Measurements from ENCODE around the gene ARMC7. TPM values are rescaled to one million over a fixed set of nuclear protein-coding genes. Genes with fewer than 3 reads are reported as not detected.
"Not testable (repeated sequence)": the region's sequence is repeated elsewhere in the genome, so short reads cannot be mapped to it uniquely, and the experiment has no call there.

Gene ARMC7
- total RNA-seq, 4 donors from 2014 or later = 4.1 to 27.0 (median 24.1) TPM

DNA sequence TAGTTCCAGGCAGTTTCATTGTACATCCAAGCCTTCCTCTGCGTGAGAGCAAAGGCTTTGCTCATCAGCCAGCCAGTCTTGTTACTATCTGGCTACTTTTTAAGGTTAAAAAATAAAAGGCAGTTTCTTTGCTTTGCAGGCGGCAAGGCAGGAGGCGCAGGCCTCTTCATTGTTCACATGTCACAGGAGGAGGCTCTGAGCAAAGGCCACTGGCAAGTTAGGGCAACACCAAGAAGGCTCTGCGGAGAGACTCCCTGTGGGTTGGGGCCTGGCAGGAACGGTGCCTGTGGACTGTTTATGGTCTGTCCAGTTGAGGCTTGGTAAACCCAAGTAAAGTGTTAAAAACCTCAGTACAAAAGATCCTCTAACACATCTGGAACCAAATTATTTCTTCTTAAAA is 25.7 kb downstream of the ARMC7 start:
- Histone ChIP-seq H3K36me3 (peaks cover 0 to 33% (median 0%) of the 10 kb centered on the region in 3 donors), H3K9me3 (no peaks in the 10 kb centered on the region), H3K27ac (no peak overlapping the region), H3K4me1 (peaks cover 0 to 10% (median under 1%) of the 10 kb centered on the region in 4 donors), H3K27me3 (no peaks in the 10 kb centered on the region), H3K4me3 (no peak overlapping the region)
- no peak for TF ChIP-seq POLR2A (IDR thresholded peaks at IDR 0.05)
- no peak for TF ChIP-seq CTCF (IDR thresholded peaks at IDR 0.05)
- DNase-seq = no peak

DNA sequence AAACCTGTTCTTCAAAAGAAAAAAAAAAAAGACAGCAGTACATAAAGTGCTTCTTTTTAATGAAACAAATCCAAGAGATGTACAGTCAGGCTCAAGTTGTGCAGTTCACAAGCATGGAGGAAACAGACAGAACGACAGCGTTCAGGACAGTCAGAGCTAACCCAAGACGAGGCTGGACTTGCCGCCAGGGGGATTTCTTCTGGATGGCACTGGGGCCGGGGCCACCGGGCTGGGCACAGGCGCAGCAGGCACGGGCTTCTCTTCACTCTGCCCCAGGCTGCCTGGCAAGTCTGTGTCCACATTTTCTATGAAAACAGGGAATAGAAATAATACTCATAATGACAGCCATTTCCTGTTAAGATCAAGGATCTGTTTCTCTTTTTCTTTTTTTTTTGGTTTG is 26.2 kb downstream of the ARMC7 start:
- no peak overlapping the region for H3K27ac ChIP-seq
- peaks cover 0 to 8% (median 2%) of the 10 kb centered on the region in 4 donors for H3K4me1 ChIP-seq
- TF ChIP-seq CTCF (IDR thresholded peaks at IDR 0.05) = no peak
- no peak for TF ChIP-seq POLR2A (IDR thresholded peaks at IDR 0.05)
- no peak overlapping the region for H3K4me3 ChIP-seq
- no peak for DNase-seq
- peaks cover 0 to 38% (median 0%) of the 10 kb centered on the region in 3 donors for H3K36me3 ChIP-seq
- H3K27me3 ChIP-seq = no peaks in the 10 kb centered on the region
- no peaks in the 10 kb centered on the region for H3K9me3 ChIP-seq

- DNase-seq, H3K4me3 ChIP-seq, H3K4me1 ChIP-seq, H3K27ac ChIP-seq, H3K27me3 ChIP-seq, H3K9me3 ChIP-seq: not testable (repeated sequence)
- H3K36me3 ChIP-seq = peaks cover 0 to 47% (median 0%) of the 10 kb centered on the region in 3 donors
These were observed 28.0 kb downstream of the ARMC7 start for GRCh38 chr17:75137762-75138161.

- Histone ChIP-seq H3K36me3 (peaks cover 0 to 48% (median 0%) of the 10 kb centered on the region in 3 donors), H3K27ac (no peak overlapping the region), H3K4me1 (peaks cover 0 to 4% (median 0%) of the 10 kb centered on the region in 4 donors), H3K27me3 (no peaks in the 10 kb centered on the region), H3K9me3 (no peaks in the 10 kb centered on the region), H3K4me3 (no peak overlapping the region)
- DNase-seq = no peak
- TF ChIP-seq POLR2A (IDR thresholded peaks at IDR 0.05) (no peak), CTCF (IDR thresholded peaks at IDR 0.05) (no peak)
These were observed 28.8 kb downstream of the ARMC7 start for GRCh38 chr17:75138519-75138918.

DNA sequence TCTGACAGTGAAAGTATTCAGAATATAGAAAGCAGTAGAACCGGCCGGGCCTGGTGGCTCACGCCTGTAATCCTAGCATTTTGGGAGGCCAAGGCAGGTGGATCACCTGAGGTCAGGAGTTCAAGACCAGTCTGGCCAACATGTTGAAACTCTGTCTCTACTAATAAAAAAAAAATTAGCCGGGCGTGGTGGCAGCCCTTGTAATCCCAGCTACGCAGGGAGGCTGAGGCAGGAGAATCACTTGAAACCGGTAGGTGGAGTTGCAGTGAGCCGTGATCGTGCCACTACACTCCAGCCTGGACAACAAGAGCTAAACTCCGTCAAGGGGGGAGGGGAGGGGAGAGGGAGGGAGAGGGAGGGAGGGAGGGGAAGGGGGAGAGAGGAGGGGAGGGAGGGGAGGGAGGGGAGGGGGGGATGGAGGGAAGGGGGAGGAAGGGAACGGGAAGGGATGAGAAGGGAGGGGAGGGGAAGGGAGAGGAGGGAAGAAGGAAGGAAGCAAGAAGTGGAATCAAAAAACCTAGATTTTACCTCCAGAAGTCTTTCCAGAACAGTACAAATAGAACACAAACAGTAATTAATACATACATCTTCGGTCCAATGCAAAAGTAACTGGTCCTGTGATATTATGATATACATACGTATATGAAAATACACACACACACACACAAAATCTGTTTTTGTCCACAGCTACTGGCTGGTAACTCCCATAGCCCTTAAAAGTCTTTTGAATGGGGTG is 32.6 kb downstream of the ARMC7 start:
- DNase-seq = no peak
- Histone ChIP-seq H3K27me3 (no peaks in the 10 kb centered on the region), H3K4me3 (no peak overlapping the region), H3K9me3 (no peaks in the 10 kb centered on the region), H3K27ac (no peak overlapping the region), H3K36me3 (peaks cover 0 to 69% (median 0%) of the 10 kb centered on the region in 3 donors), H3K4me1 (peaks cover 0 to 4% (median under 1%) of the 10 kb centered on the region in 4 donors)
- no peak for TF ChIP-seq POLR2A (IDR thresholded peaks at IDR 0.05)
- TF ChIP-seq CTCF (IDR thresholded peaks at IDR 0.05) = no peak

GRCh38 chr17:75144816-75145512 is 35.2 kb downstream of the ARMC7 start:
- Histone ChIP-seq H3K4me3 (no peak overlapping the region), H3K27me3 (no peaks in the 10 kb centered on the region), H3K4me1 (peaks cover 0 to 16% (median 3%) of the 10 kb centered on the region in 4 donors), H3K36me3 (peaks cover 0 to 59% (median 0%) of the 10 kb centered on the region in 3 donors), H3K9me3 (no peaks in the 10 kb centered on the region), H3K27ac (no peak overlapping the region)
- TF ChIP-seq POLR2A (IDR thresholded peaks at IDR 0.05) = no peak
- TF ChIP-seq CTCF (IDR thresholded peaks at IDR 0.05) = no peak
- DNase-seq = peak in 2 of 3 donors; percentile 10 to 41

All from Peyer's patch (tissue), 4 donors.